CD14-positive monocyte (primary cell): ENCODE data around the gene SCYGR2. TPM values are rescaled to one million over a fixed set of nuclear protein-coding genes. Genes with fewer than 3 reads are reported as not detected.
"Not testable (repeated sequence)": the region's sequence is repeated elsewhere in the genome, so short reads cannot be mapped to it uniquely, and the experiment has no call there.

Experiments
- DNase-seq, 3 donors: peaks; one replicate each; pipeline ENCODE4 v3.0.0-alpha.2; 2011 to 2022
- H2AFZ ChIP-seq: 2 replicates; pipeline ENCODE4 v1.6.0; 2012; ENCODE audit warnings: mild to moderate bottlenecking, low read depth, low read length, inconsistent platforms; ENCODE audit not compliant: insufficient read depth, poor library complexity, severe bottlenecking
- H3K27ac ChIP-seq, 2 donors: 1 replicate in 1 of 2; 2 replicates in 1 of 2; pipeline ENCODE4 v1.5.1; 2012 to 2013; ENCODE audit warnings: low read length in 2 of 2, control low read depth in 1 of 2, inconsistent platforms in 1 of 2, low read depth in 1 of 2, mild to moderate bottlenecking in 1 of 2
- H3K27me3 ChIP-seq, 2 donors: one replicate each; pipeline versions ENCODE4 v1.6.0 to v1.6.1; 2011 to 2013; ENCODE audit warnings: low read length in 2 of 2; ENCODE audit not compliant: control insufficient read depth in 2 of 2, insufficient read depth in 2 of 2
- H3K36me3 ChIP-seq, 2 donors: replicated peaks in 1 of 2; 1 replicate in 1 of 2; 2 replicates in 1 of 2; pipeline versions ENCODE4 v1.5.1 to v1.6.1; 2012 to 2013; ENCODE audit warnings: low read length in 2 of 2, control low read depth in 1 of 2, inconsistent platforms in 1 of 2, mild to moderate bottlenecking in 1 of 2; ENCODE audit not compliant: insufficient read depth in 2 of 2, control insufficient read depth in 1 of 2
- H3K4me1 ChIP-seq, 2 donors: 1 replicate in 1 of 2; 2 replicates in 1 of 2; pipeline versions ENCODE4 v1.5.1 to v1.6.1; 2012 to 2013; ENCODE audit warnings: low read length in 2 of 2, control low read depth in 1 of 2, inconsistent platforms in 1 of 2, mild to moderate bottlenecking in 1 of 2, moderate library complexity in 1 of 2; ENCODE audit not compliant: insufficient read depth in 2 of 2, control insufficient read depth in 1 of 2
- H3K4me2 ChIP-seq: replicated peaks from 2 replicates; pipeline ENCODE3; 2012; ENCODE audit warnings: low read length, moderate library complexity, mild to moderate bottlenecking; ENCODE audit not compliant: poor library complexity, severe bottlenecking; ENCODE audit errors: extremely low read depth
- H3K4me3 ChIP-seq, 3 experiments: fragments of 200-600 bp in 1 of 3; sonication (generic) in 1 of 3; replicated peaks in 1 of 3; 1 replicate in 2 of 3; 2 replicates in 1 of 3; pipeline ENCODE4 v1.5.1; 2011 to 2013; ENCODE audit warnings: low read length in 3 of 3, mild to moderate bottlenecking in 3 of 3, control low read depth in 2 of 3, low read depth in 2 of 3, inconsistent platforms in 1 of 3, moderate library complexity in 1 of 3
- H3K79me2 ChIP-seq: 2 replicates; pipeline ENCODE4 v1.6.0; 2012; ENCODE audit warnings: mild to moderate bottlenecking, control low read depth, inconsistent platforms, low read length, moderate library complexity; ENCODE audit not compliant: insufficient read depth
- H3K9ac ChIP-seq: 2 replicates; pipeline ENCODE4 v1.6.0; 2017; ENCODE audit warnings: low read length, mild to moderate bottlenecking; ENCODE audit not compliant: insufficient read depth, poor library complexity, severe bottlenecking
- H3K9me3 ChIP-seq, 2 donors: replicated peaks in 1 of 2; 1 replicate in 1 of 2; 2 replicates in 1 of 2; pipeline versions ENCODE4 v1.5.1 to v1.6.1; 2012 to 2013; ENCODE audit warnings: low read length in 2 of 2, control low read depth in 1 of 2; ENCODE audit not compliant: control insufficient read depth in 1 of 2, insufficient read depth in 1 of 2
- H4K20me1 ChIP-seq: 2 replicates; pipeline ENCODE4 v1.6.0; 2012; ENCODE audit warnings: mild to moderate bottlenecking, low read length, control low read depth, moderate library complexity; ENCODE audit not compliant: insufficient read depth
- H3K27ac Mint-ChIP-seq, 7 donors: one replicate each; pipeline ENCODE4 v1.8.0; 2020; ENCODE audit warnings: mild to moderate bottlenecking in 7 of 7, mixed read lengths in 7 of 7, moderate library complexity in 6 of 7, inconsistent platforms in 2 of 7
- H3K27me3 Mint-ChIP-seq, 3 donors: one replicate each; pipeline ENCODE4 v1.8.0; 2021 to 2022; ENCODE audit warnings: low read depth in 3 of 3, mild to moderate bottlenecking in 3 of 3, mixed read lengths in 3 of 3, moderate library complexity in 3 of 3, inconsistent platforms in 1 of 3
- H3K36me3 Mint-ChIP-seq, 2 donors: one replicate each; pipeline ENCODE4 v1.8.0; 2020; ENCODE audit warnings: mixed read lengths in 2 of 2, inconsistent platforms in 1 of 2, mild to moderate bottlenecking in 1 of 2
- H3K4me1 Mint-ChIP-seq: one replicate; pipeline ENCODE4 v1.8.0; 2020; ENCODE audit warnings: mild to moderate bottlenecking, mixed read lengths
- H3K4me3 Mint-ChIP-seq, 2 donors: one replicate each; pipeline ENCODE4 v1.8.0; 2020; ENCODE audit warnings: mild to moderate bottlenecking in 2 of 2, mixed read lengths in 2 of 2, moderate library complexity in 1 of 2
- H3K9me3 Mint-ChIP-seq, 7 donors: one replicate each; pipeline ENCODE4 v1.8.0; 2020 to 2022; ENCODE audit warnings: mixed read lengths in 7 of 7, mild to moderate bottlenecking in 6 of 7, moderate library complexity in 6 of 7, inconsistent platforms in 2 of 7
- WGBS: methylation state at CpG from one replicate; pipeline ENCODE4 v1.1.5; 2013; ENCODE audit warnings: missing lambda C conversion rate; ENCODE audit not compliant: insufficient coverage; 5-methylcytosine and 5-hydroxymethylcytosine counted together
- intact Hi-C, 2 donors: fragments of 100-400 bp; cut with micrococcal nuclease; formaldehyde crosslinking; loops; one replicate each; pipeline versions ENCODE4 v1.15.0 to v1.15.1; 2023
- polyA minus RNA-seq: library from RNA; depleted of rRNA, polyadenylated mRNA; stranded (reverse); fragments of >200 nt; gene quantifications from 2 replicates; pipeline ENCODE4 v1.2.3, GENCODE V29; 2012
- polyA plus RNA-seq, 3 donors: library from polyadenylated mRNA; depleted of rRNA in 1 of 3; unstranded in 2 of 3; stranded (reverse) in 1 of 3; fragments of 300-500 nt in 2 of 3; fragments of >200 nt in 1 of 3; fragmentation: Illumina TruSeq in 2 of 3; gene quantifications; 1 replicate in 2 of 3; 2 replicates in 1 of 3; pipeline ENCODE4 v1.2.3, GENCODE V29; 2012 to 2021
- total RNA-seq, 12 experiments: library from RNA in 1 of 12; stranded (reverse) in 1 of 12; fragments of 120-200 nt in 1 of 12; gene quantifications; one replicate each; pipeline ENCODE4 v1.2.4 and lab custom pipeline; 2013 to 2026; ENCODE audit warnings: mixed read lengths in 6 of 12, inconsistent platforms in 1 of 12
- TF ChIP-seq, protein P1 (sequence below): fragments of 200-600 bp; IDR thresholded peaks from one replicate; pipeline ENCODE4 v1.8.0; 2022; ENCODE audit warnings: antibody characterized with exemption, mild to moderate bottlenecking

The SCYGR2 gene, protein sequence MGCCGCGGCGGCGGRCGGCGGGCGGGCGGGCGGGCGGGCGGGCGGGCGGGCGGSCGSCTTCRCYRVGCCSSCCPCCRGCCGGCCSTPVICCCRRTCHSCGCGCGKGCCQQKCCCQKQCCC
- total RNA-seq (2013): not detected
- not detected for polyA plus RNA-seq
- polyA minus RNA-seq: not detected in 2 replicates
- total RNA-seq (lab: John Stamatoyannopoulos, UW): 0 to 0.17 (median 0) reads per million in 11 experiments

DNA sequence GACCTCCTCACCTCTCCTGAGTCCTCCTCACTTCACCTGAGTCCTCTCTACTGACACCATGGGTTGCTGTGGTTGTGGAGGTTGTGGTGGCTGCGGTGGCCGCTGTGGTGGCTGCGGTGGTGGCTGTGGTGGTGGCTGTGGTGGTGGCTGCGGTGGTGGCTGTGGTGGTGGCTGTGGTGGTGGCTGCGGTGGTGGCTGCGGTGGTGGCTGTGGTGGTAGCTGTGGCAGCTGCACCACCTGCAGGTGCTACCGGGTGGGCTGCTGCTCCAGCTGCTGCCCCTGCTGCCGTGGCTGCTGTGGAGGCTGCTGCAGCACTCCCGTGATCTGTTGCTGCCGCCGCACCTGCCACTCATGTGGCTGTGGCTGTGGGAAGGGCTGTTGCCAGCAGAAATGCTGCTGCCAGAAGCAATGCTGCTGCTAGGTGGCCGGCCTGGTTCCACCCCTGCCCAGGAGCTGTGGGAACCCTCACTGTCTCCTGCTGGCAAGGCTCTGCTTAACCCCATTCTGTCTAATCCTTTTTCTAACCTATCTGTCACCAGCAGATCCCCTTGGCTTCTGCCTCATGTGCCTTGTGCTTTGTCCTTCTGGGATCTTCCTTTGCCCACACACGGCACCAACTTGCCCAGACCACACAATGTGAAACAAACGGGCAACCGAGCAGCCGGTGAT lies at the start of gene SCYGR2:
Gene SCYGR2 (plus strand): TSS at position 59 of the 669 bp plus-strand sequence. CDS start 0 bp downstream, at position 59.
- not testable (repeated sequence) for H3K27ac Mint-ChIP-seq, H3K36me3 Mint-ChIP-seq

DNA sequence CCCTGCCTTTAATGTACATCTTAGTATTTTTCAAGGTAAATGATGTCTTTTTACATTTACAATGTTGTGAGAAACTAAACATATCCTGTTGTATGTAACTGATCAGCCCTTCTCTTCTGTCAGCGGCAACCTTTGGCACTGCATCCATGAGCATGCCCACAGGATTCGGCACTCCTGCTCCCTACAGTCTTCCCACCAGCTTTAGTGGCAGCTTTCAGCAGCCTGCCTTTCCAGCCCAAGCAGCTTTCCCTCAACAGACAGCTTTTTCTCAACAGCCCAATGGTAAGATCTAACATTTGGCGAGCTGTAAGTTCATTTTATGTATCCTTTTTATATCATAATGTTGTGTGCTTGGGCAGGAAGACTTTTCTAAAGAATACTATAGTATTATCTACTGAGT lies 46.9 kb upstream of the SCYGR2 start:
- Mint-ChIP-seq H3K4me3 (no peak overlapping the region), H3K4me1 (no peaks in the 10 kb centered on the region), H3K27ac (peak overlapping the region in 1 of 7 donors; percentile 80), H3K36me3 (peaks cover 68 to 83% of the 10 kb centered on the region in 2 donors), H3K9me3 (no peaks in the 10 kb centered on the region), H3K27me3 (no peaks in the 10 kb centered on the region)
- Histone ChIP-seq H3K27ac (peak overlapping the region in 1 of 2 donors; percentile 1), H4K20me1 (peaks cover 81% of the 10 kb centered on the region), H3K4me1 (no peaks in the 10 kb centered on the region), H2AFZ (no peak overlapping the region), H3K4me3 (no peak overlapping the region), H3K4me2 (no peak overlapping the region), H3K9me3 (no peaks in the 10 kb centered on the region), H3K9ac (no peak overlapping the region), H3K79me2 (no peaks in the 10 kb centered on the region), H3K27me3 (no peaks in the 10 kb centered on the region), H3K36me3 (peaks cover 77 to 90% of the 10 kb centered on the region in 2 donors)
- TF ChIP-seq, protein P1, sequence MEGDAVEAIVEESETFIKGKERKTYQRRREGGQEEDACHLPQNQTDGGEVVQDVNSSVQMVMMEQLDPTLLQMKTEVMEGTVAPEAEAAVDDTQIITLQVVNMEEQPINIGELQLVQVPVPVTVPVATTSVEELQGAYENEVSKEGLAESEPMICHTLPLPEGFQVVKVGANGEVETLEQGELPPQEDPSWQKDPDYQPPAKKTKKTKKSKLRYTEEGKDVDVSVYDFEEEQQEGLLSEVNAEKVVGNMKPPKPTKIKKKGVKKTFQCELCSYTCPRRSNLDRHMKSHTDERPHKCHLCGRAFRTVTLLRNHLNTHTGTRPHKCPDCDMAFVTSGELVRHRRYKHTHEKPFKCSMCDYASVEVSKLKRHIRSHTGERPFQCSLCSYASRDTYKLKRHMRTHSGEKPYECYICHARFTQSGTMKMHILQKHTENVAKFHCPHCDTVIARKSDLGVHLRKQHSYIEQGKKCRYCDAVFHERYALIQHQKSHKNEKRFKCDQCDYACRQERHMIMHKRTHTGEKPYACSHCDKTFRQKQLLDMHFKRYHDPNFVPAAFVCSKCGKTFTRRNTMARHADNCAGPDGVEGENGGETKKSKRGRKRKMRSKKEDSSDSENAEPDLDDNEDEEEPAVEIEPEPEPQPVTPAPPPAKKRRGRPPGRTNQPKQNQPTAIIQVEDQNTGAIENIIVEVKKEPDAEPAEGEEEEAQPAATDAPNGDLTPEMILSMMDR: no peak
- WGBS: 100% methylated on average over 2 of the region's 3 CpGs
- DNase-seq: no peak
- intact Hi-C loops: no loop called here

More for the DNA sequence above, at the start of gene SCYGR2:
- intact Hi-C loops, H3K27ac ChIP-seq, H3K79me2 ChIP-seq, H3K4me1 ChIP-seq, H3K36me3 ChIP-seq, H4K20me1 ChIP-seq, H3K4me3 Mint-ChIP-seq, DNase-seq, H3K27me3 ChIP-seq, H3K4me1 Mint-ChIP-seq, H3K4me3 ChIP-seq, H3K9me3 ChIP-seq, H2AFZ ChIP-seq, H3K4me2 ChIP-seq, H3K9me3 Mint-ChIP-seq, H3K9ac ChIP-seq: not testable (repeated sequence)
- H3K27me3 Mint-ChIP-seq: peaks cover 15 to 25% (median 24%) of the 10 kb centered on the region in 3 donors
- WGBS: 96% methylated on average over 4 of the region's 16 CpGs
